Neural cell (in vitro differentiated cells): ENCODE data around the gene PCYT2. TPM values are rescaled to one million over a fixed set of nuclear protein-coding genes. Genes with fewer than 3 reads are reported as not detected.

ENCODE experiments used
- H2AFZ ChIP-seq: fragments of 200-600, 300-800 bp; sonication (generic), shearing (Covaris generic); 2 replicates; pipeline ENCODE4 v1.6.0; 2014; ENCODE audit warnings: low read depth, mild to moderate bottlenecking, antibody characterized with exemption, low read length, moderate library complexity
- H3F3A ChIP-seq: fragments of 200-600 bp; shearing (Covaris generic); 2 replicates; pipeline ENCODE4 v1.6.1; 2016; ENCODE audit warnings: mild to moderate bottlenecking, moderate library complexity, mixed read lengths, antibody characterized with exemption, low read length; ENCODE audit not compliant: insufficient read depth, poor library complexity, severe bottlenecking
- H3K27ac ChIP-seq: fragments of 200-600, 300-800 bp; sonication (generic), shearing (Covaris generic); 2 replicates; pipeline ENCODE4 v1.5.1; 2014; ENCODE audit warnings: mild to moderate bottlenecking, low read length, moderate library complexity
- H3K27me3 ChIP-seq: fragments of 300-800, 200-600 bp; sonication (generic), shearing (Covaris generic); 2 replicates; pipeline ENCODE4 v1.6.0; 2014; ENCODE audit warnings: mild to moderate bottlenecking, low read depth, low read length, moderate library complexity; ENCODE audit not compliant: insufficient read depth
- H3K36me3 ChIP-seq: fragments of 300-800, 200-600 bp; sonication (generic), shearing (Covaris generic); 2 replicates; pipeline ENCODE4 v1.5.1; 2014; ENCODE audit warnings: mild to moderate bottlenecking, antibody characterized with exemption, low read length, moderate library complexity; ENCODE audit not compliant: insufficient read depth
- H3K4me2 ChIP-seq: fragments of 300-800, 200-600 bp; sonication (generic), shearing (Covaris generic); 2 replicates; pipeline ENCODE4 v1.6.0; 2014; ENCODE audit warnings: mild to moderate bottlenecking, low read length
- H3K4me3 ChIP-seq: fragments of 300-800, 200-600 bp; sonication (generic), shearing (Covaris generic); 2 replicates; pipeline ENCODE4 v1.5.1; 2014; ENCODE audit warnings: mild to moderate bottlenecking, low read length, moderate library complexity
- H3K79me2 ChIP-seq: fragments of 200-600 bp; shearing (Covaris generic); replicated peaks from 2 replicates; pipeline ENCODE4 v1.6.0; 2014; ENCODE audit warnings: mild to moderate bottlenecking, low read length, moderate library complexity; ENCODE audit not compliant: insufficient read depth
- H3K9ac ChIP-seq: fragments of 300-800, 200-600 bp; sonication (generic), shearing (Covaris generic); 2 replicates; pipeline ENCODE4 v1.6.1; 2016; ENCODE audit warnings: mild to moderate bottlenecking, low read length, mixed read lengths
- H3K9me2 ChIP-seq: fragments of 200-600 bp; shearing (Covaris generic); 2 replicates; pipeline ENCODE4 v1.6.1; 2016; ENCODE audit warnings: mild to moderate bottlenecking, low read length, mixed read lengths; ENCODE audit not compliant: insufficient read depth
- H3K9me3 ChIP-seq: fragments of 200-600, 300-800 bp; sonication (generic), shearing (Covaris generic); 2 replicates; pipeline ENCODE4 v1.6.1; 2016; ENCODE audit warnings: mild to moderate bottlenecking, mixed run types, low read length, moderate library complexity, mixed read lengths
- H4K20me1 ChIP-seq: fragments of 200-600 bp; shearing (Covaris generic); 2 replicates; pipeline ENCODE4 v1.6.1; 2016; ENCODE audit warnings: mild to moderate bottlenecking, mixed run types; ENCODE audit not compliant: insufficient read depth
- CTCF ChIP-seq: fragments of 450-650 bp; IDR thresholded peaks from 2 replicates; pipeline ENCODE4 v1.5.1; 2014; ENCODE audit warnings: antibody characterized with exemption, mild to moderate bottlenecking, moderate library complexity; ENCODE audit not compliant: poor library complexity, severe bottlenecking
- EP300 ChIP-seq: fragments of 450-650 bp; conservative IDR thresholded peaks from 2 replicates; pipeline ENCODE4 v1.6.1; 2014; ENCODE audit warnings: antibody characterized with exemption, mild to moderate bottlenecking, moderate library complexity; ENCODE audit not compliant: poor library complexity, severe bottlenecking
- EZH2 ChIP-seq: fragments of 200-600, 300-800 bp; shearing (Covaris generic), sonication (generic); IDR thresholded peaks from 2 replicates; pipeline ENCODE4 v1.6.1; 2014; ENCODE audit warnings: antibody characterized with exemption, low read length, borderline replicate concordance, mild to moderate bottlenecking; ENCODE audit not compliant: insufficient read depth, poor library complexity, severe bottlenecking
- MXI1 ChIP-seq: fragments of 450-650 bp; conservative IDR thresholded peaks from 2 replicates; pipeline ENCODE4 v1.6.1; 2014; ENCODE audit warnings: antibody characterized with exemption, mild to moderate bottlenecking; ENCODE audit not compliant: poor library complexity, severe bottlenecking
- POLR2AphosphoS5 ChIP-seq: IDR thresholded peaks from 2 replicates; pipeline ENCODE4 v1.6.1; 2012
- RAD21 ChIP-seq: fragments of 450-650 bp; conservative IDR thresholded peaks from 2 replicates; pipeline ENCODE4 v1.6.1; 2014; ENCODE audit warnings: antibody characterized with exemption, mild to moderate bottlenecking, moderate library complexity
- REST ChIP-seq: IDR thresholded peaks from 2 replicates; pipeline ENCODE4 v1.6.1; 2012; ENCODE audit warnings: borderline replicate concordance
- SMC3 ChIP-seq: fragments of 450-650 bp; conservative IDR thresholded peaks from 2 replicates; pipeline ENCODE4 v1.6.1; 2014; ENCODE audit warnings: antibody characterized with exemption, mild to moderate bottlenecking, moderate library complexity; ENCODE audit not compliant: poor library complexity
- TAF1 ChIP-seq: IDR thresholded peaks from 2 replicates; pipeline ENCODE4 v1.6.1; 2012; ENCODE audit warnings: low read depth
- polyA plus RNA-seq: library from polyadenylated mRNA; depleted of rRNA; stranded (reverse); fragments of >200 nt; gene quantifications from 2 replicates; pipeline ENCODE4 v1.2.3, GENCODE V29; 2014

Gene PCYT2
- polyA plus RNA-seq, 1 donor from 2014 or later = 35.3 TPM

GRCh38 chr17:81904600-81905423, 6.4 kb downstream of the PCYT2 start:
- H3K9me2 ChIP-seq = no peaks in the 10 kb centered on the region
- H2AFZ ChIP-seq = no peak overlapping the region
- no peaks in the 10 kb centered on the region for H3K36me3 ChIP-seq
- no peaks in the 10 kb centered on the region for H3F3A ChIP-seq
- no peaks in the 10 kb centered on the region for H3K9me3 ChIP-seq
- peaks cover 19% of the 10 kb centered on the region for H3K27me3 ChIP-seq
- H4K20me1 ChIP-seq = no peaks in the 10 kb centered on the region
- H3K4me3 ChIP-seq = no peak overlapping the region
- H3K27ac ChIP-seq = no peak overlapping the region
- H3K79me2 ChIP-seq = no peaks in the 10 kb centered on the region
- H3K9ac ChIP-seq = no peak overlapping the region
- TF ChIP-seq POLR2AphosphoS5 = no peak
- no peak for TF ChIP-seq SMC3
- no peak for TF ChIP-seq TAF1
- no peak for TF ChIP-seq RAD21
- TF ChIP-seq MXI1 = no peak
- no peak for TF ChIP-seq REST
- TF ChIP-seq EZH2 = no peak
- no peak for TF ChIP-seq EP300
- no peak for TF ChIP-seq CTCF
- H3K4me2 ChIP-seq = no peak overlapping the region

- Histone ChIP-seq H3K27ac (no peak overlapping the region), H2AFZ (no peak overlapping the region), H3K9me2 (no peaks in the 10 kb centered on the region), H3K4me2 (no peak overlapping the region), H4K20me1 (no peaks in the 10 kb centered on the region), H3K79me2 (no peaks in the 10 kb centered on the region), H3K9ac (no peak overlapping the region), H3K27me3 (peaks cover 19% of the 10 kb centered on the region), H3F3A (no peaks in the 10 kb centered on the region), H3K4me3 (no peak overlapping the region), H3K9me3 (no peaks in the 10 kb centered on the region), H3K36me3 (no peaks in the 10 kb centered on the region)
- TF ChIP-seq CTCF (no peak), TAF1 (no peak), REST (no peak), RAD21 (no peak), POLR2AphosphoS5 (no peak), SMC3 (no peak), EZH2 (no peak), EP300 (no peak), MXI1 (no peak)
Observed at GRCh38 chr17:81903896-81904599, 7.2 kb downstream of the PCYT2 start.
